GM21576 (cell line): Measurements from ENCODE around the gene APIP.
A peak's percentile ranks its signal among the peaks of the same experiment; 100 is the strongest.

Experiments used
- ATAC-seq: cut with Tn5 transposase; IDR thresholded peaks from one replicate; pipeline ENCODE4 v1.9.1; 2021; ENCODE audit warnings: mild to moderate bottlenecking, moderate library complexity; ENCODE audit not compliant: unreplicated experiment

The APIP gene

GRCh38 chr11:34844463-34845112 lies 71.6 kb downstream of the APIP start:
- ATAC-seq, result no peak

GRCh38 chr11:34843271-34843670 lies 72.9 kb downstream of the APIP start:
- ATAC-seq, result no peak

- peak; percentile 73 for ATAC-seq
Measured at GRCh38 chr11:34840736-34841386, 75.3 kb downstream of the APIP start.

GRCh38 chr11:34839969-34840368 lies 76.2 kb downstream of the APIP start:
- no peak for ATAC-seq

- ATAC-seq, result no peak
Measured at GRCh38 chr11:34836958-34837856, 79.0 kb downstream of the APIP start.

GRCh38 chr11:34833602-34834001 lies 82.6 kb downstream of the APIP start:
- ATAC-seq, result no peak
